Retinal pigment epithelial cell (primary cell): ENCODE measurements around the gene ZNF213.

ENCODE experiments used
- DNase-seq: peaks from one replicate; pipeline ENCODE4 v3.0.0-alpha.2; 2010; ENCODE audit warnings: low read depth
- H3K4me3 ChIP-seq: 2 replicates; pipeline ENCODE4 v1.5.1; 2011; ENCODE audit warnings: mild to moderate bottlenecking, low read length, control low read depth, moderate library complexity
- TF ChIP-seq, protein P1 (sequence below): conservative IDR thresholded peaks from 2 replicates; pipeline ENCODE4 v1.5.1; 2011; ENCODE audit warnings: low read depth, low read length, control low read depth, inconsistent platforms

The ZNF213 gene

DNA sequence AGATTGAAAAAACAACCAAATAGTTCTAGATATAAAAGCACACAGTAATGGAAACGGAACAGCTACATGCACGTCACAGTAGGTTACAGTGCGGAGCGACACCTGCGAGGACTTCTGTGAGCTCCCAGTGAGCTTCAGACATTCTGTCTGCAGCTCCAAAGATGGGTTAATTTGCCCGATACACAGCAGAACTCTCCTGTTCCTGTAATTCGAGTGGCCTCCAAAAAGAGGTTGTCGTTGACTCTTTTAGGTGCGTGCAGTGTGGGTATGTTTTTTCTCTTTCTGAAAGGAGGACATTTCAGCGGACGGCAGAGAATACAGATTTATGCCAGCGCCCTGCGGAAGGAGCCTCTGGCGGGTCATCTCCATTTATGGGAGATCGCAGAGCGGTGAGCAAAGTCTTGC, 56.1 kb downstream of the ZNF213 start:
- peak overlapping the region; percentile 46 for H3K4me3 ChIP-seq
- TF ChIP-seq, protein P1, sequence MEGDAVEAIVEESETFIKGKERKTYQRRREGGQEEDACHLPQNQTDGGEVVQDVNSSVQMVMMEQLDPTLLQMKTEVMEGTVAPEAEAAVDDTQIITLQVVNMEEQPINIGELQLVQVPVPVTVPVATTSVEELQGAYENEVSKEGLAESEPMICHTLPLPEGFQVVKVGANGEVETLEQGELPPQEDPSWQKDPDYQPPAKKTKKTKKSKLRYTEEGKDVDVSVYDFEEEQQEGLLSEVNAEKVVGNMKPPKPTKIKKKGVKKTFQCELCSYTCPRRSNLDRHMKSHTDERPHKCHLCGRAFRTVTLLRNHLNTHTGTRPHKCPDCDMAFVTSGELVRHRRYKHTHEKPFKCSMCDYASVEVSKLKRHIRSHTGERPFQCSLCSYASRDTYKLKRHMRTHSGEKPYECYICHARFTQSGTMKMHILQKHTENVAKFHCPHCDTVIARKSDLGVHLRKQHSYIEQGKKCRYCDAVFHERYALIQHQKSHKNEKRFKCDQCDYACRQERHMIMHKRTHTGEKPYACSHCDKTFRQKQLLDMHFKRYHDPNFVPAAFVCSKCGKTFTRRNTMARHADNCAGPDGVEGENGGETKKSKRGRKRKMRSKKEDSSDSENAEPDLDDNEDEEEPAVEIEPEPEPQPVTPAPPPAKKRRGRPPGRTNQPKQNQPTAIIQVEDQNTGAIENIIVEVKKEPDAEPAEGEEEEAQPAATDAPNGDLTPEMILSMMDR = no peak
- no peak for DNase-seq
